BLaER1 treated with 17β-estradiol and CSF1 and Interleukin-3, amounts not matched to agents 10 nM and 100 nM (cell line): ENCODE data around the gene PITPNM1.
"Not testable (repeated sequence)": the region's sequence is repeated elsewhere in the genome, so short reads cannot be mapped to it uniquely, and the experiment has no call there.

Experiments used
- H3K27ac ChIP-seq, 11 experiments: shearing (Covaris generic); formaldehyde crosslinking; 2 replicates each; pipeline ENCODE4 v1.8.1; 2022
- H3K27me3 ChIP-seq, 11 experiments: shearing (Covaris generic); formaldehyde crosslinking; 2 replicates each; pipeline ENCODE4 v1.8.1; 2022
- H3K36me3 ChIP-seq, 11 experiments: shearing (Covaris generic); formaldehyde crosslinking; 2 replicates each; pipeline ENCODE4 v1.8.1; 2022
- H3K4me1 ChIP-seq, 10 experiments: shearing (Covaris generic); formaldehyde crosslinking; 2 replicates each; pipeline ENCODE4 v1.8.1; 2022
- H3K4me2 ChIP-seq, 11 experiments: shearing (Covaris generic); formaldehyde crosslinking; 2 replicates each; pipeline ENCODE4 v1.8.1; 2022
- H3K4me3 ChIP-seq, 10 experiments: shearing (Covaris generic); formaldehyde crosslinking; 2 replicates each; pipeline ENCODE4 v1.8.1; 2022
- H3K9ac ChIP-seq, 11 experiments: shearing (Covaris generic); formaldehyde crosslinking; 2 replicates each; pipeline ENCODE4 v1.8.1; 2022
- H3K9me3 ChIP-seq, 11 experiments: shearing (Covaris generic); formaldehyde crosslinking; replicated peaks in 1 of 11; 2 replicates each; pipeline ENCODE4 v1.8.1; 2022
- H4K20me1 ChIP-seq, 11 experiments: shearing (Covaris generic); formaldehyde crosslinking; 2 replicates each; pipeline ENCODE4 v1.8.1; 2022
- Cebpa-rat ChIP-seq, 11 experiments: shearing (Covaris generic); IDR thresholded peaks; 2 replicates each; pipeline ENCODE4 v1.8.1; 2022

Gene PITPNM1

DNA sequence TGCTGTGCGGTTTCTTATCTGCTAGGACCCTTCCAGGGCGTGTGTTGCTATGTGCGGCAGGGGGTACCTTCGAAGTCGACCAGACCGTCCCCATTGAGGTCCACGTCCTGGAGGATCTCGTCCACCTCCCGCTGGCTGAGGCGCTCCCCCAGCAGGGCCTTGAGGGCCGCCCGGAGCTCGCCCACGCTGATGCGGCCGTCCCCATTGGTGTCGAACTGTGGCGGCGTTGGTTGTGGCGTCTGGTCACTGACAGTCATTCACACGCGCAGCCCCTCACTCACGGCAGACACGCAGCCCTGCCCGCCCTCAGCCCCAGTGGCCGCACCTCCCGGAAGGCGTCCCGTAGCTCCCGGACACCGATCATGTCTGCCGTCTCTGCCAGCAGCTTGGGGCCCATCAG, 14.6 kb upstream of the PITPNM1 start:
- H3K4me2 ChIP-seq: no peak overlapping the region
- H3K4me3 ChIP-seq: no peak overlapping the region
- no peaks in the 10 kb centered on the region for H3K27me3 ChIP-seq
- no peaks in the 10 kb centered on the region for H3K9me3 ChIP-seq
- no peak overlapping the region for H3K9ac ChIP-seq
- H3K36me3 ChIP-seq: no peaks in the 10 kb centered on the region
- no peak for TF ChIP-seq Cebpa-rat (IDR thresholded peaks at IDR 0.05)
- no peak overlapping the region for H3K27ac ChIP-seq
- no peaks in the 10 kb centered on the region for H3K4me1 ChIP-seq
- no peaks in the 10 kb centered on the region for H4K20me1 ChIP-seq

DNA sequence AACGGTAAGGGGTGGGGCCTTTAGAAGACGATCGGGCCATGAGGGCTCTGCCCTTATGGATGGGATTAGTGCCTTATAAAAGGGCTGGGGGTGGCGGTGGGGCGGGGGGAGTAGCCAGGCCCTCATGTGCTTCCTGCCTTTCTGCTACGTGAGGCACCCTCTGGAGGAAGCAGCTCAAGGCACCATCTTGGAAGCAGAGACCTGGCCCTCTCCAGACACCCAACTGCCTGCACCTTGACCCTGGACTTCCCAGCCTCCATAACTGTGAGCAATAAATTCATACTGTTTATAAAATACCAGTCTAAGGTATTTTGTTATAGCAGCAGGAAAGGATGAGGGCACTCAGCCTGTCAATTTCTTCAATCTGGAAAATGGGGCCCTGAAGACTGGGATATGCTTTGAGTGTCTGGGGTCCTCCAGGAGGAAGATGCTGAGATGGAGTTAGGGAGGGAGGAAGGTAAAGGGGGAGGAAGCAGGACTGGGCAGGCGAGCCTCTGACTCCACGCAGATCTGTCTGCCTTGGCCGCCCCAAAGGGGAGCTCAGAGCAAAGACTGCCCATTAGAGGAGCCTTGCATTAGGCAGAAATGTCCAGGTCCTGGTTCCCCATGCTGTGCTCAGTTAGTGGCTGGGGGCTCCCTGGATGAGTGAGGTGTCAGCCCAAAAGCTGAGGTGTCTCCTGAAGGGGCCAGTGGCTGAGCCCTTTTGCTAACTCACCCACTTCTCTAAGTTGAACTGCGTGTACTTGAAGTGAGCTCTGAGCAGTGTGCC, 12.8 kb upstream of the PITPNM1 start:
- H3K27me3 ChIP-seq: no peaks in the 10 kb centered on the region
- no peak overlapping the region for H3K27ac ChIP-seq
- H3K4me3 ChIP-seq: no peak overlapping the region
- no peak overlapping the region for H3K4me2 ChIP-seq
- no peak for TF ChIP-seq Cebpa-rat (IDR thresholded peaks at IDR 0.05)
- H3K9ac ChIP-seq: no peak overlapping the region
- no peaks in the 10 kb centered on the region for H3K4me1 ChIP-seq
- H4K20me1 ChIP-seq: no peaks in the 10 kb centered on the region
- no peaks in the 10 kb centered on the region for H3K9me3 ChIP-seq
- H3K36me3 ChIP-seq: no peaks in the 10 kb centered on the region

DNA sequence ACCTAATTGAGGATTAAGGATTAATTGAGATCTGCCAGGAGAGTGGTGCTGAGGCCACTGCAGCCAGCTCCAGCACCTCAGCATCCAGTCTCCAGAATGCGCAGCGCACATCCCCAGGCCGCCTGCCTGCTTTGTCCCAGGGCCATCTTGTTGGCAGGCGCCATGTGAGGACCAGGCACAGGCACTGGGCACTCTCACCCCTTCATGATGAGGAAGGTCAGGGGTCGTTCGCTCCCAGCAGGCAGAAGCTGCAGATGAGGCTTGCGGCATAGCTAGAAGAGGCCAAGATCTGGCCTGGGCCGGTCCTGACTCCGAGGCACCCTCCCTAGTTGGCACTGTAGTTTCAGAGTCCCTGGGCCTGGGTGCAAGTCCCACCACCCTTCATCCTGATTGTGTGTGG, 11.6 kb upstream of the PITPNM1 start:
- Histone ChIP-seq H3K27ac (no peak overlapping the region), H3K4me3 (no peak overlapping the region), H3K36me3 (no peaks in the 10 kb centered on the region), H3K9me3 (no peaks in the 10 kb centered on the region), H4K20me1 (no peaks in the 10 kb centered on the region), H3K4me1 (no peaks in the 10 kb centered on the region), H3K27me3 (no peaks in the 10 kb centered on the region), H3K4me2 (no peak overlapping the region), H3K9ac (no peak overlapping the region)
- TF ChIP-seq Cebpa-rat (IDR thresholded peaks at IDR 0.05): no peak

DNA sequence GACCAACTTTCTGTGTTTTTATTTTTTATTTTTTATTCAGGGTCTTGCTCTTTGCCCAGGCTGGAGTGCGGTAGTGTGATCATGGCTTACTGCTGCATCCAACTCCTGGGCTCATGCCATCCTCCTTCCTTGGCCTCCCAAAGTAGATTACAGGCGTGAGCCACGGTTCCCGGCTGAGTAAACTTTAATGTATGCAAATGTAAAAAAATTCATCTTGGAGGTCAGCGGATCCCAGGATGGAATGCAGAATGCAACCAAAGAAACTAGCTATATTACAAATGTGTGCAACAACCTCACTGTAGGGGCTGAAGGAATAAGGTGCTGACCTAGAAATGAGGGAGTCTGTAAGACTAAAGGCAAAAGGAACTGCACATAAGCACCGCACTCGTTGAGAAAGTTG, 9.0 kb upstream of the PITPNM1 start:
- H4K20me1 ChIP-seq: no peaks in the 10 kb centered on the region
- H3K27ac ChIP-seq: no peak overlapping the region
- no peak overlapping the region for H3K4me2 ChIP-seq
- no peak overlapping the region for H3K9ac ChIP-seq
- TF ChIP-seq Cebpa-rat (IDR thresholded peaks at IDR 0.05): no peak
- H3K36me3 ChIP-seq: no peaks in the 10 kb centered on the region
- H3K4me3 ChIP-seq: no peak overlapping the region
- no peaks in the 10 kb centered on the region for H3K27me3 ChIP-seq
- peaks cover under 1 to 3% (median 2%) of the 10 kb centered on the region in 10 experiments; a peak in 19 of 20 replicates for H3K4me1 ChIP-seq
- H3K9me3 ChIP-seq: no peaks in the 10 kb centered on the region

DNA sequence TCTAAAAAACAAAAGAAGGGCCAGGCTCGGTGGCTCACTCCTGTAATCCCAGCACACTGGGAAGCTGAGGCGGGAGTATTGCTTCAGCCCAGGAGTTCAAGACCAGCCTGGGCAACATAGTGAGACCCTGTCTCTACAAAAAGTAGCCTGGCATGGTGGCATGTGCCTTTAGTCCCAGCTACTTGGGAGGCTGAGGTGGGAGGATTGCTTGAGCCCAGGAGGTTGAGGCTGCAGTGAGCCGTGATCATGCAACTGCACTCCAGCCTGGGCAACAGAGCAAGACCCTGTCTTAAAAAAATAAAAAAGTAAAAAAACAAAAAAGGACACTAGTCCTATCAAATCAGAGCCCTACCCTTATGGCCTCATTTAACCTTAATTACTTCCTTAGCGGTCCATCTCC, 6.4 kb upstream of the PITPNM1 start:
- H3K36me3 ChIP-seq, H3K9me3 ChIP-seq, H3K4me3 ChIP-seq, H3K4me2 ChIP-seq, H3K27me3 ChIP-seq, H3K9ac ChIP-seq, H3K27ac ChIP-seq: not testable (repeated sequence)
- Histone ChIP-seq H3K4me1 (peaks cover 15 to 20% (median 18%) of the 10 kb centered on the region in 10 experiments), H4K20me1 (peaks cover 0 to 13% (median 8%) of the 10 kb centered on the region in 11 experiments; a peak in 11 of 22 replicates)

DNA sequence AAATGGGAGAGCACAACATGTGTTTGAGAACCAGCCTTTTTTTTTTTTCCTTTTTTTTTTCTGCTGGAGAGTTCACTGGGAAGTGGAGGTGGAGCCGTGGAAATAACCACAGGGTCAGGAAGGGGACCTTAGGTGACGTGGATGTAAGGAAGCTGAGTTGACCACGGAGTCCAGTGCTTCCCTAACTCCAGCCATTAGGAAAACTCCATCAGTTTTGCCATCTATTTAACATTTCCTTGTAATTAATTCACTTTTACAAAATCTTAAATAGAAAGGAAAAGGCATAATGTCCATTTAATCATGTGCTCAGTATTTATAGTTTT, 4.8 kb upstream of the PITPNM1 start:
- H3K4me1 ChIP-seq: peaks cover 27 to 34% (median 30%) of the 10 kb centered on the region in 10 experiments
- no peak for TF ChIP-seq Cebpa-rat (IDR thresholded peaks at IDR 0.05)

DNA sequence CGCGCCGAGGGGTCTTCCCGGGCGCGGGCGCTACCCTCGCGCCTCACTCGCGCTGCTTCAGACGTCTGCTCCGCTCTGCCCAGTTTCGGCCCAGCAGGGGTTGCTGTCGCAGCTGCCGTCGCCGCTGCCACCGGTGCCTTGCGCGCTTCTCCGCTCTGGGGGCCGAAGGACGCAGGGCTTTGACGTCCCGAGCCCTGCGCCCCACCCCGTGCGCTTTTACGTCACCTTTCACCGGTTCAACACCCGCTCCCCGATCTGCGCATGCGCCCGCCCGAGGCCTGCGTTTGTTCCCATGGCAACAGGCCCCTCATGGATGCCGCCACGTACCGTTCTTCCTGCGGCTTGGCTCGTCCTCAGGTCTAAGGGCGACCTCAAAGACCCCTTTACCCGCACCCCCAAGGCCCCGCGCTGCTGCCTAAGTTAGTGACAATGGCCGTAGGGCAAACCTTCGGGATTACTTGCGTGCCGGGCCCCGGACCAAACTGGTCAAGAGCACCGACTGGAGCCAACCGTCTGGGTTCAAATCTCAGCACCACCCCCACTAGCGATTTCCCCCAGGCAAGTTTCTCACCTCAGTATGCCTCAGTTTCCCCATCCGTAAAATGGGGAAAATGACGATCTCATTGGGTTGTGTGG, 3.4 kb upstream of the PITPNM1 start:
- peak overlapping the region; percentile 66 to 92 (median 86) for H3K27ac ChIP-seq
- H3K4me2 ChIP-seq: peak overlapping the region; percentile 76 to 98 (median 90)
- peaks cover 0 to 7% (median 0%) of the 10 kb centered on the region in 11 experiments; a peak in 2 of 22 replicates for H3K36me3 ChIP-seq
- H3K4me1 ChIP-seq: peaks cover 31 to 43% (median 36%) of the 10 kb centered on the region in 10 experiments
- H3K9me3 ChIP-seq: no peaks in the 10 kb centered on the region
- peaks cover 0 to 6% (median 4%) of the 10 kb centered on the region in 11 experiments; a peak in 8 of 22 replicates for H3K27me3 ChIP-seq
- TF ChIP-seq Cebpa-rat (IDR thresholded peaks at IDR 0.05): no peak
- H3K4me3 ChIP-seq: peak overlapping the region; percentile 58 to 86 (median 72)
- peak overlapping the region; percentile 79 to 92 (median 86) for H3K9ac ChIP-seq
- H4K20me1 ChIP-seq: peaks cover 6 to 35% (median 24%) of the 10 kb centered on the region in 11 experiments; a peak in 21 of 22 replicates

More for the DNA sequence above, 4.8 kb upstream of the PITPNM1 start:
- H3K4me3 ChIP-seq: no peak overlapping the region
- peaks cover 0 to 22% (median 14%) of the 10 kb centered on the region in 11 experiments; a peak in 14 of 22 replicates for H4K20me1 ChIP-seq
- no peak overlapping the region for H3K27ac ChIP-seq
- no peak overlapping the region for H3K4me2 ChIP-seq
- H3K9me3 ChIP-seq: no peaks in the 10 kb centered on the region
- H3K36me3 ChIP-seq: peaks cover 0 to 7% (median 0%) of the 10 kb centered on the region in 11 experiments; a peak in 2 of 22 replicates
- 0 out of 22 replicates have a peak overlapping the region, but pooled peaks of 1 of the 11 experiments have one; percentile 3 for H3K9ac ChIP-seq
- no peaks in the 10 kb centered on the region for H3K27me3 ChIP-seq

DNA sequence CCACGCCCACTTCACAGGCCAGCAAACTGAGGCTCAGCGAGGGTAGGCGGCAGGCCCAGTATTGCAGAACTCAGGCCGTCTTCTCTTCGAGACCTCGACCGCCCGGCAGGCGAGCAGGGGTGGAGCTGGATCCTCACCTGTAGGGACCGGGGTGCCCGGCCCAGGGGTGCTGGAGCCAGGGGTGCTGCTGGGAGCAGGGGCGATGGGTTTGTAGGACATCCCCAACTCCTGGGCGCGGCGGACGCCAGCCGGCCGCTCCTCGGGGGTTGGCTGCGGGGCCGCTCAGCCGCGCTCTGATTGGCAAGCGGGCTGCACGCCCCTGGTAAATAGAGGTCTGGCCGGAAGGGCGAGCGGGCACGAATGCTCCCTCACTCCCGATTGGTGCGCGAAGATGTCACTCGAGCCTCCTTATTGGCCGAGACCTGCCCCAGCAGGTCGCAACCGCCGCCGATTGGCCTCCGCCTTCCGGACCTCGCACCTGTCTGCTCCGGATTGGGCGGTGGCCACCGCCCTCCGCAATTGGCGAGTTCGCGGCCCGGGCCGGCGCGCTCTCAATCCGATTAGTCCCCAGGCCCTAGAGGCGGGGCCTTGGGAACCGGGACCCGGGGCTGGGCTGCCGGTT, 2.8 kb upstream of the PITPNM1 start, which contains the start of gene CDK2AP2:
TSS of gene CDK2AP2 (minus strand) at position 299 of the 622 bp plus-strand sequence. CDS start at position 219, 80 bp downstream.
- Histone ChIP-seq H3K36me3 (peaks cover 0 to 8% (median 3%) of the 10 kb centered on the region in 11 experiments; a peak in 5 of 22 replicates), H3K9me3 (no peaks in the 10 kb centered on the region), H3K4me1 (peaks cover 38 to 50% (median 42%) of the 10 kb centered on the region in 10 experiments)

More for the DNA sequence above, 2.8 kb upstream of the PITPNM1 start, which contains the start of gene CDK2AP2:
- Histone ChIP-seq H3K9ac (peak within 1 kb of the TSS; percentile 79 to 92 (median 86)), H3K27me3 (peaks cover 0 to 12% (median 9%) of the 10 kb centered on the region in 11 experiments; a peak in 9 of 22 replicates), H3K4me3 (peak within 1 kb of the TSS; percentile 58 to 86 (median 72)), H4K20me1 (peaks cover 12 to 41% (median 30%) of the 10 kb centered on the region in 11 experiments; a peak in 21 of 22 replicates), H3K27ac (peak within 1 kb of the TSS; percentile 66 to 92 (median 86)), H3K4me2 (peak within 1 kb of the TSS; percentile 91 to 100 (median 99))
- no peak for TF ChIP-seq Cebpa-rat (IDR thresholded peaks at IDR 0.05)
